T-helper 17 cell (primary cell): ENCODE data around the gene SFMBT2. TPM values are rescaled to one million over a fixed set of nuclear protein-coding genes. Genes with fewer than 3 reads are reported as not detected.
"Not testable (repeated sequence)": the region's sequence is repeated elsewhere in the genome, so short reads cannot be mapped to it uniquely, and the experiment has no call there.

Source experiments
- ATAC-seq: fragments of 150-1000 bp; cut with Tn5 transposase; 2 replicates; pipeline ENCODE4 v1.10.0; 2021; ENCODE audit warnings: mild to moderate bottlenecking, moderate library complexity
- DNase-seq, 3 donors: peaks; one replicate each; pipeline versions ENCODE4 v3.0.0 to v3.0.0-alpha.2; 2020 to 2021
- H3K9me3 ChIP-seq: one replicate; pipeline ENCODE4 v1.7.0; 2013; ENCODE audit warnings: low read length, mild to moderate bottlenecking; ENCODE audit not compliant: control insufficient read depth, poor library complexity, severe bottlenecking
- H3K27ac Mint-ChIP-seq: one replicate; pipeline ENCODE4 v1.8.0; 2022; ENCODE audit warnings: mild to moderate bottlenecking, moderate library complexity, mixed read lengths
- H3K27me3 Mint-ChIP-seq: one replicate; pipeline ENCODE4 v1.8.0; 2022; ENCODE audit warnings: mixed read lengths
- H3K36me3 Mint-ChIP-seq: one replicate; pipeline ENCODE4 v1.8.0; 2022; ENCODE audit warnings: low read depth, mixed read lengths
- H3K4me1 Mint-ChIP-seq: one replicate; pipeline ENCODE4 v1.8.0; 2022; ENCODE audit warnings: mild to moderate bottlenecking, mixed read lengths
- H3K4me3 Mint-ChIP-seq: one replicate; pipeline ENCODE4 v1.8.0; 2022; ENCODE audit warnings: mild to moderate bottlenecking, moderate library complexity, mixed read lengths
- total RNA-seq, 4 donors: library from RNA in 2 of 4; stranded (reverse) in 2 of 4; gene quantifications; one replicate each; pipeline ENCODE4 v1.2.3 and lab custom pipeline; 2022 to 2026

SFMBT2 gene
- total RNA-seq, 2 donors from 2014 or later: 18.2 to 19.4 TPM

- Mint-ChIP-seq H3K4me1 (peaks cover 23% of the 10 kb centered on the region), H3K4me3 (no peak overlapping the region), H3K27ac (peak overlapping the region; percentile 64), H3K36me3 (peaks cover 7% of the 10 kb centered on the region), H3K27me3 (no peaks in the 10 kb centered on the region)
- H3K9me3 ChIP-seq: no peaks in the 10 kb centered on the region
- DNase-seq (no peak), ATAC-seq (no peak)
These were observed 176.7 kb downstream of the SFMBT2 start for GRCh38 chr10:7234109-7234508.

GRCh38 chr10:7233259-7233991 lies 177.4 kb downstream of the SFMBT2 start:
- Mint-ChIP-seq H3K4me3 (no peak overlapping the region), H3K27me3 (no peaks in the 10 kb centered on the region), H3K36me3 (peaks cover 7% of the 10 kb centered on the region), H3K27ac (peak overlapping the region; percentile 64), H3K4me1 (peaks cover 23% of the 10 kb centered on the region)
- DNase-seq (no peak), ATAC-seq (no peak)
- no peaks in the 10 kb centered on the region for H3K9me3 ChIP-seq

- H3K9me3 ChIP-seq: no peaks in the 10 kb centered on the region
- peak overlapping the region; percentile 32 for H3K27ac Mint-ChIP-seq
- H3K4me1 Mint-ChIP-seq: peaks cover 17% of the 10 kb centered on the region
- ATAC-seq (no peak), DNase-seq (no peak)
- no peaks in the 10 kb centered on the region for H3K27me3 Mint-ChIP-seq
- H3K4me3 Mint-ChIP-seq: no peak overlapping the region
- peaks cover 11% of the 10 kb centered on the region for H3K36me3 Mint-ChIP-seq
These were observed 179.1 kb downstream of the SFMBT2 start for GRCh38 chr10:7231509-7232414.

GRCh38 chr10:7230951-7231350 lies 179.9 kb downstream of the SFMBT2 start:
- ATAC-seq (no peak), DNase-seq (no peak)
- peaks cover 17% of the 10 kb centered on the region for H3K4me1 Mint-ChIP-seq
- no peak overlapping the region for H3K27ac Mint-ChIP-seq
- peaks cover 13% of the 10 kb centered on the region for H3K36me3 Mint-ChIP-seq
- H3K4me3 Mint-ChIP-seq: no peak overlapping the region
- H3K9me3 ChIP-seq: no peaks in the 10 kb centered on the region
- no peaks in the 10 kb centered on the region for H3K27me3 Mint-ChIP-seq

GRCh38 chr10:7230036-7230435 lies 180.8 kb downstream of the SFMBT2 start:
- Mint-ChIP-seq H3K4me3 (no peak overlapping the region), H3K27me3 (no peaks in the 10 kb centered on the region), H3K36me3 (peaks cover 11% of the 10 kb centered on the region), H3K4me1 (peaks cover 15% of the 10 kb centered on the region), H3K27ac (no peak overlapping the region)
- no peaks in the 10 kb centered on the region for H3K9me3 ChIP-seq
- ATAC-seq (no peak), DNase-seq (no peak)

GRCh38 chr10:7225133-7225532 lies 185.7 kb downstream of the SFMBT2 start:
- H3K4me1 Mint-ChIP-seq: no peaks in the 10 kb centered on the region
- H3K27ac Mint-ChIP-seq: no peak overlapping the region
- peaks cover 12% of the 10 kb centered on the region for H3K36me3 Mint-ChIP-seq
- no peak overlapping the region for H3K4me3 Mint-ChIP-seq
- no peaks in the 10 kb centered on the region for H3K9me3 ChIP-seq
- DNase-seq: no peak
- no peak for ATAC-seq
- H3K27me3 Mint-ChIP-seq: no peaks in the 10 kb centered on the region

GRCh38 chr10:7218968-7219367 lies 191.9 kb downstream of the SFMBT2 start:
- DNase-seq: no peak
- H3K27ac Mint-ChIP-seq: no peak overlapping the region
- H3K9me3 ChIP-seq: no peaks in the 10 kb centered on the region
- no peak for ATAC-seq
- no peaks in the 10 kb centered on the region for H3K27me3 Mint-ChIP-seq
- H3K36me3 Mint-ChIP-seq: peaks cover 6% of the 10 kb centered on the region
- no peaks in the 10 kb centered on the region for H3K4me1 Mint-ChIP-seq
- H3K4me3 Mint-ChIP-seq: no peak overlapping the region

- H3K4me3 Mint-ChIP-seq, H3K4me1 Mint-ChIP-seq, ATAC-seq, H3K27me3 Mint-ChIP-seq, H3K27ac Mint-ChIP-seq, DNase-seq, H3K9me3 ChIP-seq: not testable (repeated sequence)
- peaks cover 18% of the 10 kb centered on the region for H3K36me3 Mint-ChIP-seq
These were observed 198.1 kb downstream of the SFMBT2 start for GRCh38 chr10:7212696-7213095.

GRCh38 chr10:7211857-7212577 lies 198.8 kb downstream of the SFMBT2 start:
- ATAC-seq (no peak), DNase-seq (no peak)
- H3K9me3 ChIP-seq: no peaks in the 10 kb centered on the region
- no peaks in the 10 kb centered on the region for H3K27me3 Mint-ChIP-seq
- H3K27ac Mint-ChIP-seq: no peak overlapping the region
- no peak overlapping the region for H3K4me3 Mint-ChIP-seq
- peaks cover 7% of the 10 kb centered on the region for H3K4me1 Mint-ChIP-seq
- peaks cover 18% of the 10 kb centered on the region for H3K36me3 Mint-ChIP-seq

GRCh38 chr10:7210516-7210915 lies 200.3 kb downstream of the SFMBT2 start:
- H3K4me1 Mint-ChIP-seq: peaks cover 7% of the 10 kb centered on the region
- ATAC-seq: no peak
- peaks cover 20% of the 10 kb centered on the region for H3K36me3 Mint-ChIP-seq
- peak overlapping the region; percentile 83 for H3K27ac Mint-ChIP-seq
- no peak overlapping the region for H3K4me3 Mint-ChIP-seq
- no peaks in the 10 kb centered on the region for H3K27me3 Mint-ChIP-seq
- no peak for DNase-seq
- H3K9me3 ChIP-seq: no peaks in the 10 kb centered on the region

- no peaks in the 10 kb centered on the region for H3K9me3 ChIP-seq
- ATAC-seq: no peak
- Mint-ChIP-seq H3K27me3 (no peaks in the 10 kb centered on the region), H3K4me3 (no peak overlapping the region), H3K36me3 (peaks cover 20% of the 10 kb centered on the region), H3K27ac (peak overlapping the region; percentile 27), H3K4me1 (peaks cover 7% of the 10 kb centered on the region)
- DNase-seq: no peak
These were observed 201.4 kb downstream of the SFMBT2 start for GRCh38 chr10:7209458-7209857.

- no peaks in the 10 kb centered on the region for H3K27me3 Mint-ChIP-seq
- no peak overlapping the region for H3K4me3 Mint-ChIP-seq
- no peak for DNase-seq
- no peaks in the 10 kb centered on the region for H3K9me3 ChIP-seq
- no peak for ATAC-seq
- peaks cover 7% of the 10 kb centered on the region for H3K4me1 Mint-ChIP-seq
- peaks cover 9% of the 10 kb centered on the region for H3K36me3 Mint-ChIP-seq
- H3K27ac Mint-ChIP-seq: no peak overlapping the region
These were observed 204.3 kb downstream of the SFMBT2 start for GRCh38 chr10:7206412-7207100.

GRCh38 chr10:7205656-7206055 lies 205.2 kb downstream of the SFMBT2 start:
- H3K4me3 Mint-ChIP-seq: no peak overlapping the region
- peaks cover 7% of the 10 kb centered on the region for H3K4me1 Mint-ChIP-seq
- H3K36me3 Mint-ChIP-seq: peaks cover 9% of the 10 kb centered on the region
- H3K27ac Mint-ChIP-seq: peak overlapping the region; percentile 5
- no peaks in the 10 kb centered on the region for H3K27me3 Mint-ChIP-seq
- ATAC-seq (no peak), DNase-seq (no peak)
- no peaks in the 10 kb centered on the region for H3K9me3 ChIP-seq
